ENCODE data around the gene SNN. TPM values are rescaled to one million over a fixed set of nuclear protein-coding genes. Genes with fewer than 3 reads are reported as not detected.
A peak's percentile ranks its signal among the peaks of the same experiment; 100 is the strongest.

The SNN gene
- total RNA-seq, 1 donor: 13.8 TPM

- Histone ChIP-seq H3K79me2 (ENCODE audit: insufficient read depth, low read length) (no peaks in the 10 kb centered on the region), H2AFZ (ENCODE audit: low read length) (no peak overlapping the region), H3K4me2 (ENCODE audit: insufficient read depth, low read length) (no peak overlapping the region), H3K4me3 (ENCODE audit: insufficient read depth, low read length) (no peak overlapping the region), H3K9me3 (ENCODE audit: low read depth, low read length) (no peaks in the 10 kb centered on the region), H3K27me3 (ENCODE audit: insufficient read depth, low read length) (no peaks in the 10 kb centered on the region), H4K20me1 (ENCODE audit: insufficient read depth, low read length) (no peaks in the 10 kb centered on the region), H3K36me3 (ENCODE audit: insufficient read depth, low read length) (no peaks in the 10 kb centered on the region), H3K4me1 (ENCODE audit: insufficient read depth, low read length) (peaks cover 12% of the 10 kb centered on the region), H3K27ac (ENCODE audit: low read depth, low read length) (no peak overlapping the region)
- peak; percentile 63 for DNase-seq (ENCODE audit: insufficient read length, low spot score, missing footprints)
- no peak for TF ChIP-seq CTCF (IDR thresholded peaks at IDR 0.05; ENCODE audit: extremely low read depth, low read depth, low read length)
Measured at GRCh38 chr16:11626657-11627291, 41.5 kb upstream of the SNN start.

GRCh38 chr16:11627292-11627663 is 41.0 kb upstream of the SNN start:
- H3K9me3 ChIP-seq (ENCODE audit: low read depth, low read length): no peaks in the 10 kb centered on the region
- no peaks in the 10 kb centered on the region for H4K20me1 ChIP-seq (ENCODE audit: insufficient read depth, low read length)
- DNase-seq (ENCODE audit: insufficient read length, low spot score, missing footprints): no peak
- no peaks in the 10 kb centered on the region for H3K79me2 ChIP-seq (ENCODE audit: insufficient read depth, low read length)
- no peak overlapping the region for H3K4me2 ChIP-seq (ENCODE audit: insufficient read depth, low read length)
- H3K4me1 ChIP-seq (ENCODE audit: insufficient read depth, low read length): peaks cover 10% of the 10 kb centered on the region
- no peak overlapping the region for H3K4me3 ChIP-seq (ENCODE audit: insufficient read depth, low read length)
- no peak for TF ChIP-seq CTCF (IDR thresholded peaks at IDR 0.05; ENCODE audit: extremely low read depth, low read depth, low read length)
- no peak overlapping the region for H3K27ac ChIP-seq (ENCODE audit: low read depth, low read length)
- no peak overlapping the region for H2AFZ ChIP-seq (ENCODE audit: low read length)
- no peaks in the 10 kb centered on the region for H3K36me3 ChIP-seq (ENCODE audit: insufficient read depth, low read length)
- H3K27me3 ChIP-seq (ENCODE audit: insufficient read depth, low read length): no peaks in the 10 kb centered on the region

GRCh38 chr16:11627822-11628457 is 40.3 kb upstream of the SNN start:
- H3K4me2 ChIP-seq (ENCODE audit: insufficient read depth, low read length): no peak overlapping the region
- TF ChIP-seq CTCF (IDR thresholded peaks at IDR 0.05; ENCODE audit: extremely low read depth, low read depth, low read length): no peak
- H3K4me3 ChIP-seq (ENCODE audit: insufficient read depth, low read length): no peak overlapping the region

More at GRCh38 chr16:11627822-11628457, 40.3 kb upstream of the SNN start:
- Histone ChIP-seq H3K79me2 (ENCODE audit: insufficient read depth, low read length) (no peaks in the 10 kb centered on the region), H4K20me1 (ENCODE audit: insufficient read depth, low read length) (no peaks in the 10 kb centered on the region), H3K27ac (ENCODE audit: low read depth, low read length) (peak overlapping the region; percentile 51), H3K4me1 (ENCODE audit: insufficient read depth, low read length) (peaks cover 13% of the 10 kb centered on the region), H2AFZ (ENCODE audit: low read length) (peak overlapping the region; percentile 20), H3K27me3 (ENCODE audit: insufficient read depth, low read length) (no peaks in the 10 kb centered on the region), H3K9me3 (ENCODE audit: low read depth, low read length) (no peaks in the 10 kb centered on the region), H3K36me3 (ENCODE audit: insufficient read depth, low read length) (no peaks in the 10 kb centered on the region)
- DNase-seq (ENCODE audit: insufficient read length, low spot score, missing footprints): peak; percentile 68

Data from osteoblast (primary cell).